PC-3 (cell line): ENCODE measurements around the gene POMT2.

Source experiments
- CTCF ChIP-seq: fragments of 300-600 bp; sonication (generic); conservative IDR thresholded peaks from 2 replicates; pipeline ENCODE4 v1.5.1; 2017; ENCODE audit warnings: antibody characterized with exemption, low read depth, mild to moderate bottlenecking, low read length
- EZH2 ChIP-seq: fragments of 300-600 bp; sonication (generic); IDR thresholded peaks from one replicate; pipeline ENCODE4 v1.6.1; 2017; ENCODE audit warnings: antibody characterized with exemption, mild to moderate bottlenecking, low read length; ENCODE audit not compliant: unreplicated experiment

DNA sequence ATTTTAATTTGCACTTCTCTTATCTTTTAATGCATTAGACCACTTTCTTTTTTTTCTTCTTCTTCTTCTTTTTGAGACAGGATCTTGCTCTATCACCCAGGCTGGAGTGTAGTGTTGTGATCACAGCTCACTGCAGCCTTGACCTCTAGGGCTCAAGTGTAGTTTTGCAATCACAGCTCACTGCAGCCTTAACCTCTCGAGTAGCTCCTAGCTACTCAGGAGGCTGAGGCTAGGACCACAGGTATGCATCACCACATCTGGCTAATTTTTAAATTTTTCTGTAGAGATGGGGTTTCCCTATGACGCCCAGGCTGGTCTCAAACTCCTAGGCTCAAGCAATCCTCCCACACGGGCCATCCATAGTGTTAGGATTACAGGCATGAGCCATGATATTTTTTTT, 43.5 kb upstream of the POMT2 start:
- no peak for TF ChIP-seq EZH2
- TF ChIP-seq CTCF: no peak
